ENCODE results near the gene LBP.
"Not testable (repeated sequence)": the region's sequence is repeated elsewhere in the genome, so short reads cannot be mapped to it uniquely, and the experiment has no call there.

LBP gene

DNA sequence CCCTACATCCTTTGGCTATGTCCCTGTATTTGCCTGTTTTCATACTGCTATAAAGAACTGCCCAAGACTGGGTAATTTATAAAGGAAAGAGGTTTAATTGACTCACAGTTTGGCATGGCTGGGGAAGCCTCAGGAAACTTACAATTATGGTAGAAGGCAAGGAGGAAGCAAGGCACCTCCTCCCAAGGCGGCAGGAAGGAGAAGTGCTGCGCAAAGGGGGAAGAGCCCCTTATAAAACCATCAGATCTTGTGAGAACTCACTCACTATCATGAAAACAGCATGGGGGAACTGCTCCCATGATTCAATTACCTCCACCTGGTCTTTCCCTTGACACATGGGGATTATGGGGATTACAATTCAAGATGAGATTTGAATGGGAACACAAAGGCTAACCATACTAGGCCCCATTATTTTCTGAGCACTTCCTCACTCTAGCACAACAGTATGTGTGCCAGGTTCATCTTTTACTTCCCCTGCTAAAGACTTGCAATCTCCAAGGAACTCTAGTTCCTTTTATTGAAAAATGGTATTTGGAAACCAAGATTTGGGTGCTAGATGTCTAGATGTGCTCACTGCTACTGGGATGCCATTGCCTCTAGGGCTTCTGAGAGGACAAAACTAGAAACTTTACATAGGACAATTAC is 49.6 kb downstream of the LBP start:
- DNase-seq (ENCODE audit: low read depth) = not testable (repeated sequence)

DNA sequence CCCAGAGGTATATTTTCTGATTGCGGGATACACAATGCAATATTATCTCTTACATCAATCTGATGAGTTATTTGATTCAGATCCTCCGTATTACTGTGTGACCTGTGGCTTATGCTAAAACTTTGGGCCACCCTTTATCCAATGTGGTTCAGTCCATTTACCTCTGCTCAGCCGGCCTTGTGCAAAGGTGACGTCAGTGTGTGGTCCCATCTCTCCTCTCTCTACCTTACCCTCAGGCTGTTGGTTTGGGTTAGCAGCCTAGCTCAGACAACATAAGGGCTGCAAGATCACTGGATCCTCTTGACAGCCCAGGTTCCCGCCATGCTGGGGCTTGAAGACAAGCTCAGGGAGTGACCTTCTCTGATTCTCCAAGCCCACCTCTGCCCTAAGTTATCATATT is 55.8 kb downstream of the LBP start:
- DNase-seq (ENCODE audit: low read depth) = no peak

DNA sequence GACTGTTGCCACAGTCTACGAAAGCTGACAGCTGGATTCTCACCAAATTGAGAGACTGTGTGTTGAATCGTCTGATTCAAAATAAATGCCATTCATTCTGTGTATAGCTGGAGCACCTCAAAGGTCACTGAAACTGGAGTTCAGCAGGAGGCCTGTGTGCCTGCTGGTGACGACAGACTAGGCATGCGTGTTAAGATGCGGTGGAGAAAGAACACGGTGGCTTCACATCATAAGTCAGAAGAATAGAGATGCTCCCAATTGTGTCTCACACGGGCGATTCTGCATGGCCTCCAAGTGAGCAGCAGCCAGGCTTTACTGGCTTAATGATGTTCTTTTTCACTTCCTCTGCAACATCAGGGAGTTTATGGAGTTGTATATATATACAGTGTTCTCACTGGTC is 56.5 kb downstream of the LBP start:
- no peak for DNase-seq (ENCODE audit: low read depth)

DNA sequence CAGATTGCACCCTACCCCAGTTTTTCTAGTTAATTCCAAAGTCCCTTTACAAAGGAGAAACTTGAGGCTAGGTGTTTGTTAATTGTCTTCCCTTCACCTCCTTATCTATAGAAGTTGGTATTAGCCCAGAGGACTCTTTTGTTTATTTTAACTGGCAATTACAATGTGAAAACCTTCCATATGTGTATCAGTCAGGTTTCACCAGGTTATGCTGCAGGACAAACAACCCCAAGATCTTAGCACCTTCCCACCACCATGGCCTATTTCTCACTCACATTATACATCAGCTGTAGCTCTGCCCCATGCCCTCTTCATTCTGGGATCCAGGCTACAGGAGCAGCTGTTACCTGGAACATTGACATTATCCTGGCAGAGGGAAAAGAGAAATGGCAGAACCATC is 57.7 kb downstream of the LBP start:
- no peak for DNase-seq (ENCODE audit: low read depth)

DNA sequence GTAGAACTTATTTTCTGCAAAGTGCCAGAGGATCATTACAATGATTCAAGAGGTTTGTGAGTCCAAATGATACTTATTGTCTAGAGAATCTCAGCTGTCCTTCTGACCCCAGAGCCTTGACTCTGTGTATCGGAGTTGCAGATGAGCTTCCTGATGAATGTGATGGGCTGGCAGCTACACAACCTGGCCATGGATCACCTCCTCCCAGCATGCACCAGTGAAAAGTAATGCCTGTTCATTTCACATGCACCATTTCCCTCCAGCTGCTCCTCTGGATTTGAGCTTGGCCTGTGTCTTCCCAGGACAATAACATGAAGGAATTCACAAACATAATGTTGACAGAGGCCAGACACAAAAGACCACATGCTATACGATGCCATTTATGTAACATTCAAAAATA is 58.9 kb downstream of the LBP start:
- DNase-seq (ENCODE audit: low read depth) = no peak

DNA sequence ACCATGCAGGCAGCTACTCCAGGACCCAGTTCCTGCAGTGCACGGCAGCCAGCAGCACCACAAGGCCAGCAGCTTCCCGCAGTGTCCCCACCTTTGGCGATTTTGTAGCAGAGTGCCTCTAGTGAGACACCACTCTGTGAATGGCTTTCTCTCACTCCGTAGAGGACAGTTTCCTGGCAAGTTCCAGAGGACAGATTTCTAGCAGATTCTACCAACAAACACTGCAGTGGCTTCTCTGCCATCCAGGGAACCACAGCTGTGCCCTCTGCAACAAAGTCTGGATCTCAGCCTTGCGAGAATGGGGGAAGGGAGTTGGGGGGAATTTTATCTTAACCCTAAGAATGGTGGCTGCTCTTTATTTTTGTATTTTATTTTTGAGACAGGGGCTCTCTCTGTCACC is 60.2 kb downstream of the LBP start:
- DNase-seq (ENCODE audit: low read depth) = no peak

DNA sequence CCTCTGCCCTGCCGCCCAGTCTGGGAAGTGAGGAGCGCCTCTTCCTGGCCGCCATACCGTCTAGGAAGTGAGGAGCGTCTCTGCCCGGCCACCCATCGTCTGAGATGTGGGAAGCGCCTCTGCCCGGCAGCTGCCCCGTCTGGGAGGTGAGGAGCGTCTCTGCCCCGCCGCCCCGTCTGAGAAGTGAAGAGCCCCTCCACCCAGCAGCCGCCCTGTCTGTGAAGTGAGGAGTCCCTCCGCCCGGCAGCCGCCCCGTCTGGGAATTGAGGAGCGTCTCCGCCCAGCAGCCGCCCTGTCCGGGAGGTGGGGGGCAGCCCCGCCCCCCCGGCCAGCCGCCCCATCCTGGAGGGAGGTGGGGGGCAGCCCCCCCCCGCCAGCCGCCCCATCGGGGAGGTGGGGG is 61.0 kb downstream of the LBP start:
- DNase-seq (ENCODE audit: low read depth) = no peak

DNA sequence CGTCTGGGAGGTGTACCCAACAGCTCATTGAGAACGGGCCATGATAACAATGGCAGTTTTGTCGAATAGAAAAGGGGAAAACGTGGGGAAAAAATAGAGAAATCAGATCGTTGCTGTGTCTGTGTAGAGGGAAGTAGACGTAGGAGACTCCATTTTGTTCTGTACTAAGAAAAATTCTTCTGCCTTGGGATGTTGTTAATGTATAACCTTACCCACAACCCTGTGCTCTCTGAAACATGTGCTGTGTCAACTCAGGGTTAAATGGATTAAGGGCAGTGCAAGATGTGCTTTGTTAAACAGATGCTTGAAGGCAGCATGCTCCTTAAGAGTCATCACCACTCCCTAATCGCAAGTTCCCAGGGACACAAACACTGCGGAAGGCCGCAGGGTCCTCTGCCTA is 61.5 kb downstream of the LBP start:
- DNase-seq (ENCODE audit: low read depth) = not testable (repeated sequence)

DNA sequence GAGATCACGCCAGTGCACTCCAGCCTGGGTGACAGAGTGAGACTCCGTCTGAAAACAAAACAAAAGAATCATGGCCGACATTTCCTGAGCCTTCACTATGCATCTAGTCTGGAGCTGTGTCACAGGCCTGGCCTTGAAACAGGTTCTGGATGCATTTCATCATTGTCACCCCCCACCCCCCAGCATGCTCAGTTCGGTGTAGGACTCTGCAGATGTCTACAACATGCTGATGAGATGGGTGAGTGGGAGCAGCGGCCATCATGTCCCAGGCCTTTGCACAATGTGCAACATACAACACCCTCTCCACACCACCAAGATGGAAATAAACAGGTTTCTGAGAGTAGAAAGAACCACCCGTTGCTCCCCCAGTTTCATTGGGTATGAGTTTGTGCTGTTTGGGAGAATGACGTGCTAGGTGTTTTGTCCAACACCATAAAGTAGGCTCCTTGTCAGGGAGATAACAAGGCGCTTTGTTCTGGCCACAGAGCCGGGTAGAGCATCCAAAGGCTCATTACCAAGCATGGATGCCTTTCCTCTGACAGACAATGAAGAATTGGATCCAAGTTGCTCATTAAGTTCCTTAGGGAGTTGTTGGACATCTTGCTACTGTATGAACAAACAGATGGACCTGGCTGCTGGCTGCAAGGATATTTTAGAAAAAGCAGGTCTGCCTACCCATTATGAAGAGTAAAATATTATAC is 66.7 kb downstream of the LBP start:
- no peak for DNase-seq (ENCODE audit: low read depth)

DNA sequence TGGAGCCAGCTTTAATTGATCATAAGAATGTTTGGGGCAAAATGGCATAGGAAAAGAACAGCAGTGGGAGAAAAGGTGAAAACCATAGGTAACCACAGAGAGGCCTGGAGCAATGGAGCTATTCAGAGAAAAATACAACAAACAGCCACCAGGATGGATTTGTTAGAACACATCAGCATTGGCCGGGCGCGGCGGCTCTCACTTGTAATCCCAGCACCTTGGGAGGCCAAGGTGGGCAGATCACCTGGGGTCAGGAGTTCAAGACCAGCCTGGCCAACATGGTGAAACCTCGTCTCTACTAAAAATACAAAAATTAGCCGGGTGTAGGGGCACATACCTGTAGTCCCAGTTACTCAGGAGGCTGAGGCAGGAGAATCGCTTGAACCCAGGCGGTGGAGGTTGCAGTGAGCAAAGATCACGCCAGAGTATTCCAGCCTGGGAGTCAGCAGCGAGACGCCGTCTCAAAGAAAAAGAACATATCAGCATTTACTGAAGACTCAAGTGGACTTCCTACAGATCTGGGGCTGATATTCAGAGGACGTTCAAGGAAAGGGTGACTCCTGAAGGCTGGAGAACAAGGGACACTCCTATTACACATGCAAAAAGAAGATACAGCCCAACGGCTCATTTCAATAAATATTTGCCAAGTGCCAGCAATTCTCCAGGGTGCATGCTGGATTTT is 68.6 kb downstream of the LBP start:
- no peak for DNase-seq (ENCODE audit: low read depth)

DNA sequence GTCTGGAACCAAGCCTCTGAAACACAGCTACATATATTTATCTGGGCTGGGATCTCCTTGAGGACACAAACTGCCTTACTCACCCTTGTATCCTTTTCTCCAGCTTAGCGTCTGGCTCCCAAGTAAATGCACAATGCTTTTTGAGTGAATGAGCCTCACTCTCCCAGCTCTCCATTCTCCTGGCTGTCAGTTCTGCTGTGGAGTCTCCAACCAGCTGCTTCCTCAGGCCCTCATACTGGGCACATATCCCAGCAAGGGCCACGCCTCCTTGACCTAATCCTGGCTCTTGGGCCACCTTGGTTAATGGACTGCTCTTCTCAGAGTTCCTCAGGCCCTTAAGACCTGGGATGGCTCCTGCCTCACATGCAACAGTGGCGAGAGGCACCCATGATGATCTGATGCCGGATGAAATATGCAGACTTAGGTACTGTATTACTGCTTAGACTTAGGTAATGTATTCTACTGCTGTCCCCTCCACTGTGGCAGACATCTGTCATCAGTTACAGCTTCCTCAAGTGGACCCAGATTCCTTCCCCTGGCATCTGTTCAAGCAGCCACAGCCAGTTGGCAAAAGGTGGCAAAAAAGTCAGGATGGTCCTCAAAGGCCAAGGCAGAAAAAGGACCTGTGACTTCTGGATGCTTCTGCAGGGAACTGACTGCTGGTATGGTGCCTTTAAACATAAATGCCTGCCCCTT is 72.4 kb downstream of the LBP start:
- DNase-seq (ENCODE audit: low read depth) = no peak

DNA sequence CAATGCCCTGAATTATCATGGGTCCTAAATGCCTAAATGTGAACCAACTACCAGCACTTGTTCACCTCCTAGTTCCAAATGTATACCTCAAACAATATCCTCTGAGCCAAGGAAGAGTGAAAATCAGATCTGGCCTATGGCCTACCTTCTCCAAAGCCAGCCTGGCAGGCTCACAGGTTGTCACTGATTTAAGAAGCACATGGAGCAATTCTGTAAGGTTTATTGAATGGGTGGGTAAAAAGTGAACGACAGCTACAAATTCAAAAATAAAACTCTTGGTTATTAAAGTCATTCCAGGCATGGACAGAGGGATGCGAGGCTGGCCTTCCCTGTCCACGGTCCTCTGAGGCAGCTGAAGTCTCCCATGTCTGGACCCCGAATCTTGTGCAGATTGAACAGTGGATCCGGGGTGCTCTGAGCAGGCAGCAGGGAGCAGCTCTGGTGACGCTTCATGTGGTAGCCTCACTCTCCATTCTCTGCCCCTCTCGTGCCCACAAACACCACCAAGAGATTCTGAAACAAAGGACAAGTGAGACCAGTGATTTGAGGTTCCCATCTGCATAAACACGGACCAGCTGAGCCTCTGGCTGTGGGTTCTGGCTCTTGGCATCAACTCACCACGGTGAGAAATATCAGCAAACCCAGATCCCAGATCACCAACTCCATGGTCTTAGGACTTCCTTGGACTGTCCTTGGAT is 74.3 kb downstream of the LBP start:
- no peak for DNase-seq (ENCODE audit: low read depth)

DNA sequence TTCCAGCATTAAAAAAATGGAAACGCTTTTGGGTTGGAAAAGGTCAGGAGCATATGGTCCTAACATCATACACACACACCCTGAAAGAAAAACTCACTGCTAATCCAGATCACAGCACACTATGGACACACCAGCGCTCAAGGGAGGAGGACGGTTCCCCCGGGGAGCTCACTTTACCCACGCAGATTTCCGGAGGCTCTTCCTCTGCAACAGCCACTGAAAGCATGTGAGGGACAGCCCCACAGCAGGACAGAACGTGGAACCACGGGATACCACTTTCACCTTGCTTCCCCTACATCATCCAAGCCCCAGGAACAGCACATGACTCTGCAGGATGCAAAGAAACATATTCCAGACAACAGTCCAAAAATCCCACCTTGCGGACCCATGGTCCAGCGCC is 75.6 kb downstream of the LBP start:
- DNase-seq (ENCODE audit: low read depth) = no peak

DNA sequence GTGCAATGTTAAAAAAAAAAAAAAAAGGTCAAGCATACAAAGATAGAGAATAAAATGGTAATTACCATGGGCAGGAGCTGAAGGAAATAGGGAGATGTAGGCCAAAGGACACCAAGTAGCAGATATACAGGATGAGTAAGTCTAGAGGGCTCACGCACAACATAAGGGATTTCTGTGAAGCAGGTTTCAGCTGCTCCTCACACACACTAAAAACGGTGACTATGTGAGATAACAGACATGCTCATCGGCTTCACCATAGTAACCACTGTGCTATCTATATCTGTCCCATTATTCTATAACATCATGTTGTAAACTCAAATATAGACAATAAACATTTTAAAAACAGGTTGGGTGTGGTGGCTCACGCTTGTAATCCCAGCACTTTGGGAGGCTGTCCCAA is 77.3 kb downstream of the LBP start:
- DNase-seq (ENCODE audit: low read depth) = no peak

DNA sequence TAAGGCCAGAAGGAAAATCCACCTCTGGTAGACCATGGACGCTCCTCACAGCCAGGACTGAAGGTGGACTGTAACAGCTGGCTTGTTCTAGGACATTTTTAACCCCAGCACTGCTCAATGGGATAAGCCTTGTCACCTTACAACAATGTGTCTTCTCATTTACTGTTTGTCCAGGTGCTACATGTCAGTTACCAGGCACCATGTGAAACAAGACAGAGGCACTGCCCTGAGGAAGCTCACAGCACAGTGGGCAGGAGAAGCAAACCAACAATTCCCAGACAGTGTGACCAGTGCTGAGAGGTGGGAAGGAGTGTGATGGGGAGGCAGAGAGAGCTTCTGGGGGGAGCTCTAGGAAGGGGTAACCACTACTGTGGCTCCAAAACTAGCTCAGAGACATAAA is 78.1 kb downstream of the LBP start:
- no peak for DNase-seq (ENCODE audit: low read depth)

DNA sequence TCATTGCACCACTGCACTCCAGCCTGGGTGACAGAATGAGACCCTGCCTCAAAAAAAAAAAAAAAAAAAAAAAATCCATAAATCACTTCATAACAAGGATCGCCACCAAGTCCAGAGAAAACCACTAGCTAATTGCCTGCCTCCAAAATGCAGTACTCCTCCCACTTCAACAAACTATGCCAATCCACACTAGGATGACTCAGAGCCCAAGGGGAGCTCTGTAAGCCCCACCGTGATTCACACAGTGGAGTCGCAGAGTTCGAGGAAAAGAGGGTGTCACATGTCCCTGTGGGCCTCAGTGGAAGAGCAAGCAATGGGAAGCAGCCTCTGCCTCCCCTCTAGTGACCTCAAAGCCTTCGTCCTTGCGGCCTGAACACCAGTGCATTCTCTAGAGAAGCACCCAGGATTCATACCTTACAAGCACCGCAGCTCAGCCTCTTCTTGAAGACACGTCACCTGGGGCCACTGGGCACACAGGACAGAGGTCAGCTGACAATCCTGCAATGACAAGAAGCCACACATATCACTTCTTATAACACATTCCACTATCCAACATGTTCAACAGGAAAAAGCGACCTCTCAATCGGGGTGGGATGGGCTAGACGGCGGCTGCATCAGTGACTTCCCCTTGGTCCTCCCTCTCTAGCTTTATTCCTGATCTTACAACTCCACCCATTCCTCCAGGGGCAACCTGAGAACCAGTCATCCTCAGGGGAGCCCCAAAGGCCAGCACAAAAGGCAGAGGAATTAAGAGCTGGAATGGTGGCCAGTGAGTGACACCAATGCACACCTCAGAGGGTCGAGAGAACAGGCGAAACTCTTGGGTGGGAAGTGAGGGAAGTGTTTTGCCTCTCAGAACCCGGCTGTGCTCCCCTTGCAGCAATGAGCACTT is 80.0 kb downstream of the LBP start:
- no peak for DNase-seq (ENCODE audit: low read depth)

Measured in activated T-helper 9 cell treated with anti-CD3 and anti-CD28 coated beads, Interleukin-2, amount 50 U/mL, for 16 hours (primary cell).